Liver (tissue), 9 donors: ENCODE results near the gene RNF25. TPM values are rescaled to one million over a fixed set of nuclear protein-coding genes. Genes with fewer than 3 reads are reported as not detected.

ENCODE experiments used
- DNase-seq: peaks from one replicate; pipeline ENCODE4 v3.0.0-alpha.2; 2017; ENCODE audit warnings: low spot score
- H3K27ac ChIP-seq, 2 donors: one replicate each; pipeline ENCODE4 v1.7.0; 2013; ENCODE audit warnings: inconsistent platforms in 2 of 2, low read length in 2 of 2, control low read depth in 1 of 2, low read depth in 1 of 2, mild to moderate bottlenecking in 1 of 2
- H3K27me3 ChIP-seq, 4 donors: one replicate each; pipeline versions ENCODE4 v1.6.1 to v1.7.0; 2013; ENCODE audit warnings: low read length in 3 of 4, inconsistent platforms in 1 of 4, mild to moderate bottlenecking in 1 of 4, moderate library complexity in 1 of 4; ENCODE audit not compliant: control insufficient read depth in 4 of 4, insufficient read depth in 4 of 4
- H3K36me3 ChIP-seq, 4 donors: one replicate each; pipeline versions ENCODE4 v1.6.1 to v1.7.0; 2013; ENCODE audit warnings: low read length in 3 of 4, mild to moderate bottlenecking in 3 of 4, low read depth in 1 of 4, moderate library complexity in 1 of 4; ENCODE audit not compliant: control insufficient read depth in 4 of 4, insufficient read depth in 3 of 4
- H3K4me1 ChIP-seq, 4 donors: one replicate each; pipeline versions ENCODE4 v1.6.1 to v1.7.0; 2013; ENCODE audit warnings: low read length in 3 of 4, mild to moderate bottlenecking in 3 of 4, moderate library complexity in 1 of 4; ENCODE audit not compliant: control insufficient read depth in 4 of 4, insufficient read depth in 4 of 4
- H3K4me3 ChIP-seq, 3 donors: one replicate each; pipeline versions ENCODE4 v1.6.1 to v1.7.0; 2013; ENCODE audit warnings: low read length in 3 of 3, control low read depth in 1 of 3, low read depth in 1 of 3, mild to moderate bottlenecking in 1 of 3
- H3K9ac ChIP-seq, 2 donors: one replicate each; pipeline ENCODE4 v1.7.0; 2013; ENCODE audit warnings: low read length in 2 of 2, mild to moderate bottlenecking in 2 of 2, moderate library complexity in 2 of 2, control low read depth in 1 of 2, low read depth in 1 of 2
- H3K9me3 ChIP-seq, 4 donors: one replicate each; pipeline versions ENCODE4 v1.6.1 to v1.7.0; 2013; ENCODE audit warnings: low read length in 3 of 4; ENCODE audit not compliant: control insufficient read depth in 4 of 4
- ATF3 ChIP-seq: IDR thresholded peaks from 2 replicates; pipeline ENCODE4 v1.6.1; 2016; ENCODE audit warnings: antibody characterized with exemption
- CTCF ChIP-seq: fragments of 150-350 bp; IDR thresholded peaks from 2 replicates; pipeline ENCODE4 v1.5.1; 2017; ENCODE audit warnings: improper control_type of control experiment, low read depth, low read length; ENCODE audit not compliant: missing input control
- EGR1 ChIP-seq, 2 donors: IDR thresholded peaks; 2 replicates each; pipeline ENCODE4 v1.6.1; 2016 to 2018; ENCODE audit warnings: antibody characterized with exemption in 2 of 2, low read depth in 2 of 2
- FOXA2 ChIP-seq: IDR thresholded peaks from 2 replicates; pipeline ENCODE4 v1.6.1; 2016; ENCODE audit warnings: antibody characterized with exemption
- GABPA ChIP-seq, 2 donors: IDR thresholded peaks in 1 of 2; conservative IDR thresholded peaks in 1 of 2; 2 replicates each; pipeline ENCODE4 v1.6.1; 2016; ENCODE audit warnings: antibody characterized with exemption in 2 of 2, mild to moderate bottlenecking in 1 of 2, moderate library complexity in 1 of 2
- HNF4A ChIP-seq, 2 donors: conservative IDR thresholded peaks; 2 replicates each; pipeline ENCODE4 v1.6.1; 2016; ENCODE audit warnings: antibody characterized with exemption in 2 of 2, mild to moderate bottlenecking in 2 of 2
- HNF4G ChIP-seq: IDR thresholded peaks from 2 replicates; pipeline ENCODE4 v1.6.1; 2016; ENCODE audit warnings: antibody characterized with exemption
- MAX ChIP-seq: IDR thresholded peaks from 2 replicates; pipeline ENCODE4 v1.6.1; 2016; ENCODE audit warnings: antibody characterized with exemption
- NR2F2 ChIP-seq: IDR thresholded peaks from 2 replicates; pipeline ENCODE4 v1.6.1; 2016; ENCODE audit warnings: antibody characterized with exemption
- RAD21 ChIP-seq, 2 donors: IDR thresholded peaks; 2 replicates each; pipeline ENCODE4 v1.6.1; 2016; ENCODE audit warnings: antibody characterized with exemption in 2 of 2, mild to moderate bottlenecking in 2 of 2
- RXRA ChIP-seq, 2 donors: IDR thresholded peaks; 2 replicates each; pipeline ENCODE4 v1.6.1; 2017 to 2018; ENCODE audit warnings: antibody characterized with exemption in 2 of 2, mild to moderate bottlenecking in 1 of 2
- SP1 ChIP-seq: IDR thresholded peaks from 2 replicates; pipeline ENCODE4 v1.6.1; 2018; ENCODE audit warnings: antibody characterized with exemption, mild to moderate bottlenecking
- TAF1 ChIP-seq: conservative IDR thresholded peaks from 2 replicates; pipeline ENCODE4 v1.6.1; 2016; ENCODE audit warnings: antibody characterized with exemption, mild to moderate bottlenecking
- YY1 ChIP-seq: IDR thresholded peaks from 2 replicates; pipeline ENCODE4 v1.6.1; 2016; ENCODE audit warnings: antibody characterized with exemption, mild to moderate bottlenecking
- WGBS: extraction: QIAGEN DNeasy Blood & Tissue Kit; methylation state at CpG from one replicate; pipeline ENCODE4 v1.1.7; 2013; 5-methylcytosine and 5-hydroxymethylcytosine counted together
- polyA plus RNA-seq, 2 donors: library from polyadenylated mRNA; stranded (reverse) in 1 of 2; unstranded in 1 of 2; fragments of 200-250 nt in 1 of 2; fragments of >200 nt in 1 of 2; fragmentation: Nextera tagmentation in 1 of 2; extraction: Ambion mirVana in 1 of 2; gene quantifications; one replicate each; pipeline versions ENCODE4 v1.2.1 to v1.2.3, GENCODE V29; 2013 to 2015
- total RNA-seq, 2 donors: library from RNA; depleted of rRNA; stranded (reverse); fragments of >200 nt; gene quantifications; one replicate each; pipeline ENCODE4 v1.2.3, GENCODE V29; 2014
- donor health status: healthy.
- donor health status: healthy.
- donor health status: healthy.
- donor health status: healthy.
- donor health status: healthy.

Gene RNF25
- total and polyA plus RNA-seq, 4 donors = 3.3 to 14.0 (median 7.4) TPM

- Histone ChIP-seq H3K27me3 (no peaks in the 10 kb centered on the region), H3K36me3 (no peaks in the 10 kb centered on the region), H3K9ac (no peak overlapping the region), H3K9me3 (no peaks in the 10 kb centered on the region), H3K4me1 (peaks cover 0 to 16% (median 2%) of the 10 kb centered on the region in 4 donors), H3K4me3 (no peak overlapping the region), H3K27ac (no peak overlapping the region)
- WGBS = 88% methylated on average over 4 of the region's 4 CpGs
- TF ChIP-seq CTCF (no peak), EGR1 (IDR thresholded peaks at IDR 0.05; ENCODE audit: low read depth in 2 of 2) (no peak), FOXA2 (no peak), YY1 (no peak), RXRA (IDR thresholded peaks at IDR 0.05) (no peak), HNF4A (conservative IDR thresholded peaks at IDR 0.05) (no peak)
- DNase-seq = no peak
Observed at GRCh38 chr2:218708086-218708485, 36.3 kb upstream of the RNF25 start.

- no peak for TF ChIP-seq HNF4A (conservative IDR thresholded peaks at IDR 0.05)
- no peak for TF ChIP-seq HNF4G
- no peak for TF ChIP-seq GABPA (IDR thresholded peaks at IDR 0.05 in 1 of 2, conservative IDR thresholded peaks at IDR 0.05 in 1 of 2)
- DNase-seq = no peak
- H3K4me1 ChIP-seq = no peaks in the 10 kb centered on the region
- no peaks in the 10 kb centered on the region for H3K9me3 ChIP-seq
- no peak overlapping the region for H3K4me3 ChIP-seq
- H3K36me3 ChIP-seq = peaks cover 0 to 20% (median under 1%) of the 10 kb centered on the region in 4 donors
- H3K27ac ChIP-seq = no peak overlapping the region
- 95% methylated on average over 4 of the region's 4 CpGs for WGBS
- H3K9ac ChIP-seq = no peak overlapping the region
- no peaks in the 10 kb centered on the region for H3K27me3 ChIP-seq
Observed at GRCh38 chr2:218703341-218703740, 31.5 kb upstream of the RNF25 start.

GRCh38 chr2:218701806-218702205, 30.0 kb upstream of the RNF25 start:
- no peak for TF ChIP-seq SP1
- H3K36me3 ChIP-seq = peaks cover 0 to 29% (median under 1%) of the 10 kb centered on the region in 4 donors

GRCh38 chr2:218698885-218699284, 27.1 kb upstream of the RNF25 start:
- Histone ChIP-seq H3K27ac (no peak overlapping the region), H3K36me3 (peaks cover 2 to 41% (median 5%) of the 10 kb centered on the region in 4 donors), H3K4me3 (no peak overlapping the region), H3K27me3 (no peaks in the 10 kb centered on the region), H3K9me3 (no peaks in the 10 kb centered on the region), H3K9ac (no peak overlapping the region), H3K4me1 (no peaks in the 10 kb centered on the region)
- DNase-seq = no peak
- 96% methylated on average over 8 of the region's 8 CpGs for WGBS
- TF ChIP-seq SP1 = no peak
- TF ChIP-seq GABPA (IDR thresholded peaks at IDR 0.05 in 1 of 2, conservative IDR thresholded peaks at IDR 0.05 in 1 of 2) = no peak
- no peak for TF ChIP-seq TAF1
- TF ChIP-seq CTCF = no peak
- TF ChIP-seq EGR1 (IDR thresholded peaks at IDR 0.05; ENCODE audit: low read depth in 2 of 2) = no peak
- no peak for TF ChIP-seq ATF3
- TF ChIP-seq HNF4A (conservative IDR thresholded peaks at IDR 0.05) = no peak
- TF ChIP-seq HNF4G = no peak
- TF ChIP-seq MAX = no peak
- no peak for TF ChIP-seq RAD21 (IDR thresholded peaks at IDR 0.05)
- no peak for TF ChIP-seq RXRA (IDR thresholded peaks at IDR 0.05)
- no peak for TF ChIP-seq NR2F2
- no peak for TF ChIP-seq FOXA2

More at GRCh38 chr2:218701806-218702205, 30.0 kb upstream of the RNF25 start:
- Histone ChIP-seq H3K27me3 (no peaks in the 10 kb centered on the region), H3K4me3 (no peak overlapping the region), H3K4me1 (no peaks in the 10 kb centered on the region), H3K9me3 (no peaks in the 10 kb centered on the region), H3K9ac (no peak overlapping the region), H3K27ac (no peak overlapping the region)
- DNase-seq = no peak
- WGBS = 92% methylated on average over 2 of the region's 2 CpGs
